SK-N-SH treated with all-trans-retinoic acid at 6 μM for 48 hours (cell line): ENCODE results near the gene TBCK.

Experiments used
- ZFP3 ChIP-seq: fragments of 250-450 bp; sonication (Bioruptor Pico); IDR thresholded peaks from 2 replicates; pipeline ENCODE4 v1.5.0; 2020; ENCODE audit warnings: mild to moderate bottlenecking, moderate library complexity
- ZFP30 ChIP-seq: fragments of 450-650 bp; formaldehyde crosslinking; IDR thresholded peaks from 2 replicates; pipeline ENCODE4 v1.5.0; 2022; ENCODE audit warnings: mild to moderate bottlenecking, moderate library complexity
- ZNF70 ChIP-seq: fragments of 450-650 bp; formaldehyde crosslinking; IDR thresholded peaks from 2 replicates; pipeline ENCODE4 v1.5.0; 2020; ENCODE audit warnings: mild to moderate bottlenecking, moderate library complexity

GRCh38 chr4:106222548-106222947 lies 93.5 kb downstream of the TBCK start:
- TF ChIP-seq ZNF70 (no peak), ZFP30 (CRISPR knock-in tag) (no peak), ZFP3 (CRISPR knock-in tag) (no peak)
